ENCODE measurements around the gene B4GALT4.

GRCh38 chr3:119205209-119205608 is 35.5 kb downstream of the B4GALT4 start:
- TF ChIP-seq CTCF (IDR thresholded peaks at IDR 0.05; ENCODE audit: insufficient read depth, low read length) (no peak), POLR2AphosphoS5 (IDR thresholded peaks at IDR 0.05; ENCODE audit: low read depth) (no peak)
